ENCODE measurements around the gene SNX33.
"Not testable (repeated sequence)": the region's sequence is repeated elsewhere in the genome, so short reads cannot be mapped to it uniquely, and the experiment has no call there.

SNX33 gene

DNA sequence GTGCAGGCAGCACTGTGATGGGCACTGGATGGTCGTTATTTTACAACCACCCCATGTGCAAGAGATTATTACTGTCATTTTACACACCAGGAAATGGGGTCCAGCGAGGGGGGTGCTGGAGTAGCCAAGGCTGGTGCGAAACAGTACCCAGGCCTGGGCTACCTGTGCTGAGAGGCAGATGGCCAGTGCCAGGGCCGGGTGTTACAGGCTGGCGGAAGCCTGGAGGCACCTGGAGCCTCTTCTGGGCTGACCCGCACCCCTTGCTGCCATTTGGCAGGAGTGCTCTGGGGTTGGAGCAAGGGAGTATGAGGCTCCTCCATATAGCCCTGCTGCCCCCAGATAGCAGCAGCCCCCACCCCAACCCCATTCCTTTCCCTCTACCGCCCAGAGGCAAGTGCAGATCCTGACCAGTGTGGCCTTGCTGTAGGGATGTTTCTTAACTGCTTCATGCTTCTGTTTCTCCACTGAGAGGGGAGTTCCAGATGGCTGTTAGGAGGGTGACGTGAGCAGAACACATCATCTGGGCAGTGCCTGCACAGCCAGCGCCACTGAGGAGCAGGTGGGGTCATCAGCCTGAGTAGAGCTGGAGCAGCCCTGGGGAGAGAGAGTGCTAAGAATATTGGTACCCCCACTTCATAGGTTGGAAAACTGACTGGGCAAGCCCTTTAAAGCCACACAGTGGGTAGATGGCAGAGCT is 15.3 kb downstream of the SNX33 start:
- DNase-seq (ENCODE audit: low spot score), result no peak

DNA sequence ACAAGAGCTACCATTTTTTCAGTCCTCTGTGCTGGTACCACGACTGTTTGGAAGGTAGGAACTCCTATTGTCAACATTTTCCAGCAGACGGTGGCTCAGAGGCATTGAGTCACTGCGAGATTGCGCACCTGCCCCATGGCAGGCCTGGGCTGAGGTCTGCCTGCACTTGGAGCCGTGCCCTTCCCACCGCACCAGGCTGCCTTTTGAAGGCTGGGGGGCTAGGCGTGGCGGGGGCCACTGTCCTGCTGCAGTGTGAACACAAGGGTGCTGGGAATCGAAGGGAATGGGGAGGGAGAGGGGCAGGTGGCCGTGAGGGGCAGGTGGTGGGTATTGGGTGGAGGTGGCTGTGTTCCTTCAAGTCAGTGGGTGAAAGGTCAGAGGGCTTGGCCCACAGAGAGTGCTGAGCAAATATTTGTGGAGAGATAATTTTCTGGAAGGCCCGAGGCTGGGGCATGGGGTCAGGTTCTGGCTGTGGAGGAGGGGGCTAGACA is 16.3 kb downstream of the SNX33 start:
- no peak for DNase-seq (ENCODE audit: low spot score)

DNA sequence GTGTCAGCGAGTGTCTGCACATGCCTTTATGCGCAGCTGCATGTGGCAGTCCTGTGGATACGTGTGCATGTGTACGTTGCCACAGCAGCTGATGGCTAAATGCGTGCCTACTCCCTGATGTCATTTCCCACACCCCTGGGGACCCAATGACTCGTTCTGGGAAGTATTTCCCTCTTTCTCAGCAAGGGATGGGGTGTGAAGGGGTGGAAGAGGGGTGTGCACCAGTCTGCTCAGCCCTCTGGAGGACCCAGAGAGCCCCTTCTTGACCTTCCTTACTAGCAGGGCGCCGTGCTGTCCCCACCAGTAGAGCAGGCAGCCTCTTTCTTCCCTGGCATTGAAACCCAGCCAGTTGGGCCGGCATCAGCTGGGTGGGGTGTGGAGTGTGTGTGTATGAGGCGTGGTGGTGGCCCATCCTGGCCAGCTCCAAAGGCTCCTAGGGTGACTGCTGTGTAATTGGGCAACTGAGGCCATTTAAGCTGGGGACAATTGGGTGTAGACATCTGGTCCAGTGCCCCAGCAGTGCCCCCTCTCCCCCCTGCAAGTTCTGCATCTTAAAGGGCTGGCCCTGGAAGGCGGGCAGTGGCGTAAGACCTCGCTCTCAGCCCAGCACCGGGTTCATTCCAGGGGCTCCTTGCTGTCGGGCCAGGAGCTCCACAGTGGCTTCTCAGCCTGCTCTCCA is 19.2 kb downstream of the SNX33 start:
- peak; percentile 87 for DNase-seq (ENCODE audit: low spot score)

- peak; percentile 35 for DNase-seq (ENCODE audit: low spot score)
These were observed 21.6 kb downstream of the SNX33 start for GRCh38 chr15:75669191-75669878.

DNA sequence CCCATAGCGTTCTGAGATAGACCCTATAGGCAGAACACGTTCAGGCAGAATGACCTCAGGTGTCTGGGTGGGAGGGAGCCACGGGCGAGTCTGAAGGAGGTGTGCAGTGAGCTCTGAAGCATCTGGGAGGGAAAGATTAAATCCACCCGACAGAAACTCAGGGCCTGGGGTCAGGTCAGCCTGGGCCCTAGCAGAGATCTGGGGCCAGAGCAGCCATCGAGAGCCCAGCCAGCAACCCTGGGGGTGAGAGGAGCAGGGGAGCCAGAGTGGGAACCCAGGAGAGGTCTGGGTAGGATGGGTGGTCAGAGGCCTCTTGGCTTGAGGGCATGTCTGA is 22.1 kb downstream of the SNX33 start:
- DNase-seq (ENCODE audit: low spot score), result no peak

GRCh38 chr15:75671730-75672602 is 24.3 kb downstream of the SNX33 start:
- DNase-seq (ENCODE audit: low spot score), result no peak

GRCh38 chr15:75672646-75673425 is 25.1 kb downstream of the SNX33 start:
- no peak for DNase-seq (ENCODE audit: low spot score)

- no peak for DNase-seq (ENCODE audit: low spot score)
These were observed 25.9 kb downstream of the SNX33 start for GRCh38 chr15:75673426-75674235.

- no peak for DNase-seq (ENCODE audit: low spot score)
These were observed 26.7 kb downstream of the SNX33 start for GRCh38 chr15:75674366-75674765.

GRCh38 chr15:75675579-75676404 is 28.1 kb downstream of the SNX33 start:
- no peak for DNase-seq (ENCODE audit: low spot score)

DNA sequence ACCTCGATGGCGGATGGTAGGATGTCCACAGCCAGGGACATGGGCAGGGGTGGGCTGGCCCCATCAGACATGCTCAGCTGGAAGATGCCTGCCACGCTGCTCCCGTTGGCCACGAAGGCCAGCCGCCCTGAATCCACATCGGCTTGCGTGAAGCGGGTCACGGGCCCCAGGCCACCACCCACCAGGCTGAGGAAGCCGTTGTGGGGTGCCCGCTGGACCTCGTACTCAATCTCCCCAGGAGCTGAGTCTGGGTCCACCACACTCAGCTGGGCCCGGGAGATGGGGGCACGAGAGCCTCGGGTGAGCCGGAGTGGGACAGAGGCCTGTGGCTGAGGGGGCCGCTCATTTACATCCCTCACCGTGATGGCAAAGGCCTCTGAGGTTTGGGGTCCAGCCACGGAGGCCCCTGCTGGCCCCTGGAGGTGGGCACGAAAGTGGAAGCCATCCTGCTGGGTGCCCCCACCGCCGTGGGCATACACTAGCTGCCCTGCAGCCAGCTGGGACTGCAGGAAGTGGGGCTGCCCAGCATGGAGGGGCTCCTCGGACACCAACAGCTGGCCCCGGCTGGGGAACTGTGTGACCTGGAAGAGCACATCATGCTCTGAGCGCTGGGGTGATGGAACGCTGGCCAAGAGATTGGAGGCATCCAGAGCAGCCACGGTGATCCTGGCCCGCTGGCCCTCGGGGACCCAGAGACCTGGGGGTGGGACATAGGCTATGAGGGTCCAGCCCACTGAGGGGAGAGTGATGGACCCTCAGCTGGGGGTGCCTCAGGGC is 29.2 kb downstream of the SNX33 start:
- DNase-seq (ENCODE audit: low spot score), result no peak

- DNase-seq (ENCODE audit: low spot score), result no peak
These were observed 30.0 kb downstream of the SNX33 start for GRCh38 chr15:75677465-75678323.

GRCh38 chr15:75678324-75678690 is 30.6 kb downstream of the SNX33 start:
- DNase-seq (ENCODE audit: low spot score), result not testable (repeated sequence)

GRCh38 chr15:75680007-75680789 is 32.5 kb downstream of the SNX33 start:
- DNase-seq (ENCODE audit: low spot score), result no peak

DNA sequence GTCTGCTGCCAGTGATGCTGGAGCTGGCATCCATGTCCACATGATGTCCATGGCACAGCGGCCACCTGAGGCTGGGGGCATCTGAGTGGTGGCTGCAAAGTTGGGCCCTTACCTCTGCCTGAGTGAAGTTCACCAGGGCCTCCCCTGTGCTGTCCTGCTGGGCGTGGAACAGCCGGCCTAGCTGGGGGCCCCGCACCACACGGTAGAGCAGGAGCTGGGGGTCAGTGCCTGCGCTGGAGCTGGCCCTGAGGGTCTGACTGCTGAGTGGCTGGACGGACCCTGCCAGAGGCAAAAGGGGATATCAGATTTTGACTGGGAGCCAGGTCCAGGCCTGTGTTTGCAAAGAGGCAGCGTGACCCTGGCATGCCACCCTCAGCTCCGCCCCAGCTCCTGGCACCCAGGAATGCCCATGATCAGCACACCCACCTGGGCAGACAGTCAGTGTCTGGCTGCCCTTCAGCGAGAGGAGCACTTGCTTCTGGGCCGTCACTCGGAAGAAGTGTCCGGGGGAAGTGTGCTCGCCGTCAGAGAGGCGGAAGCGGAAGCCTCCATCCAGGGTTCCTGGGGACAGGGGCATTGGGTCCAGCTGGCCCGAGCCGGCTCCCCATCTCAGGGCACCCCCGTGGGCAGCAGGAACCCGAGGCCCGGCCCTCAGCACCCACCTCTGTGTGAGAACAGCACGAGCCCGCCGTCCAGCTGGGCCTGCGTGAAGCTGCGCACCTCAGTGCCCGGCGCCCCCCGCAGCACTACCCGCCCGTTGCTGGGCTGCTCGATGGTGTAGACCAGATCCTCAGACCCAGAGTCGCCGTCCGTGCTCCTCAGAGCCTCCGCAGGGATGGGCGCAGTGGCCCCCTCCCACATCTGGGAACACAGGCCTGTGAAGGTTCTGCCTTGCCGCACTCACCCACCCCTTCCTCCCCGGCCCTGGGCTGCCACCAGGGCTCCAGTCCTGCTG is 34.7 kb downstream of the SNX33 start:
- DNase-seq (ENCODE audit: low spot score), result no peak
